Caco-2 (cell line): Measurements from ENCODE around the gene TMEM45A. TPM values are rescaled to one million over a fixed set of nuclear protein-coding genes. Genes with fewer than 3 reads are reported as not detected.

Experiments
- BruUV-seq: library from RNA; stranded (reverse); fragments of 400-500 nt; replicated peaks from 2 replicates; lab custom pipeline; 2021; lab: Mats Ljungman, UMichigan
- CTCF ChIA-PET: fragments of 300-600 bp; sonication (Branson Sonifier 250); formaldehyde crosslinking; loops from one replicate; lab custom pipeline; 2022; ENCODE audit warnings: antibody characterized with exemption; lab: Charles Lee
- POLR2A ChIA-PET: fragments of 300-600 bp; sonication (Branson Sonifier 250); formaldehyde crosslinking; loops from one replicate; lab custom pipeline; 2022; ENCODE audit warnings: antibody characterized with exemption; lab: Charles Lee
- DNase-seq, 2 experiments: peaks; one replicate each; pipeline versions ENCODE4 v3.0.0 to v3.0.0-alpha.2; 2020 to 2022
- H3K27me3 ChIP-seq: replicated peaks from 2 replicates; pipeline ENCODE4 v1.6.0; 2011; ENCODE audit warnings: low read length; ENCODE audit not compliant: control insufficient read depth, insufficient read depth
- H3K36me3 ChIP-seq: 2 replicates; pipeline ENCODE4 v1.5.1; 2011; ENCODE audit warnings: low read length; ENCODE audit not compliant: control insufficient read depth, insufficient read depth
- H3K4me1 ChIP-seq: fragments of 250-450 bp; sonication (Bioruptor Pico); 2 replicates; pipeline ENCODE4 v1.5.1; 2020; ENCODE audit warnings: mild to moderate bottlenecking
- H3K4me3 ChIP-seq: 2 replicates; pipeline ENCODE4 v1.5.1; 2011; ENCODE audit warnings: low read depth, mild to moderate bottlenecking, control low read depth, low read length
- H3K9me3 ChIP-seq: fragments of 250-450 bp; sonication (Bioruptor Pico); 2 replicates; pipeline ENCODE4 v1.5.1; 2020; ENCODE audit warnings: mild to moderate bottlenecking, moderate library complexity
- H3K27ac Mint-ChIP-seq: one replicate; pipeline ENCODE4 v1.8.0; 2022; ENCODE audit warnings: mixed read lengths; ENCODE audit not compliant: unreplicated experiment
- H3K27me3 Mint-ChIP-seq: one replicate; pipeline ENCODE4 v1.8.0; 2022; ENCODE audit warnings: mixed read lengths; ENCODE audit not compliant: insufficient read depth, unreplicated experiment
- H3K36me3 Mint-ChIP-seq: one replicate; pipeline ENCODE4 v1.8.0; 2022; ENCODE audit warnings: mild to moderate bottlenecking, mixed read lengths; ENCODE audit not compliant: insufficient read depth, unreplicated experiment
- H3K4me1 Mint-ChIP-seq: one replicate; pipeline ENCODE4 v1.8.0; 2022; ENCODE audit warnings: low read depth, mixed read lengths; ENCODE audit not compliant: unreplicated experiment
- H3K4me3 Mint-ChIP-seq: one replicate; pipeline ENCODE4 v1.8.0; 2022; ENCODE audit warnings: mild to moderate bottlenecking, moderate library complexity, mixed read lengths; ENCODE audit not compliant: unreplicated experiment
- H3K9me3 Mint-ChIP-seq: one replicate; pipeline ENCODE4 v1.8.0; 2022; ENCODE audit warnings: mixed read lengths; ENCODE audit not compliant: unreplicated experiment
- CTCF ChIP-seq, 2 experiments: fragments of 200-600 bp in 1 of 2; IDR thresholded peaks; 1 replicate in 1 of 2; 2 replicates in 1 of 2; pipeline versions ENCODE4 v1.5.1 to v1.8.0; 2011 to 2022; ENCODE audit warnings: antibody characterized with exemption in 1 of 2, control low read depth in 1 of 2, inconsistent platforms in 1 of 2, low read depth in 1 of 2, low read length in 1 of 2, mild to moderate bottlenecking in 1 of 2, moderate library complexity in 1 of 2; ENCODE audit not compliant: insufficient read depth in 1 of 2, severe bottlenecking in 1 of 2, unreplicated experiment in 1 of 2
- intact Hi-C: fragments of 100-400 bp; cut with micrococcal nuclease; formaldehyde crosslinking; loops from one replicate; pipeline ENCODE4 v1.10.0; 2022; ENCODE audit not compliant: unreplicated experiment
- total RNA-seq: library from RNA; stranded (reverse); gene quantifications from 2 replicates; pipeline ENCODE4 v1.2.3, GENCODE V29; 2022

Gene TMEM45A
- total RNA-seq, 1 experiment from 2014 or later: 5.6 TPM

DNA sequence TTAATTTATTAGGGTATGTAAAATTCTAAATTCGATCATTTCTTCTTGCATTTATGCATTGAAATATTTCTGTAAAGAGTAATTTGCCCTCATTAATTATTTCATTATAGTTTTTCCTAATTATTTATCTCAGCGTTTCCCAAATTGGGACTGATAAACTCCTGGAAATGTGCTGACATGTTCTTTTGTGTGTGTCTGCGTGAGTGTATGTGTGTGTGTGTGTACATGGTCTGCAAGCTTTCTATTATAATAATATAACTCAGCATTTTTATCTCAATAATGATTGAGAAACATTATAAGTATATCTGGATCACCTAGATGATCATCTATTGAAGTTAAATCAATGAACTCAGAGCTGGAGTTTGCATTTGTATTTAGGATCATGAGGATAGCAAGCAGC, 38.7 kb downstream of the TMEM45A start:
- Mint-ChIP-seq H3K27me3 (peaks cover 2% of the 10 kb centered on the region), H3K4me1 (no peaks in the 10 kb centered on the region), H3K4me3 (no peak overlapping the region), H3K9me3 (no peaks in the 10 kb centered on the region), H3K36me3 (no peaks in the 10 kb centered on the region), H3K27ac (no peak overlapping the region)
- DNase-seq: no peak
- Histone ChIP-seq H3K36me3 (no peaks in the 10 kb centered on the region), H3K4me3 (no peak overlapping the region), H3K9me3 (no peaks in the 10 kb centered on the region), H3K27me3 (no peaks in the 10 kb centered on the region), H3K4me1 (no peaks in the 10 kb centered on the region; the same call in 1 of the 2 replicates)
- BruUV-seq: no TSS peak
- CTCF ChIA-PET: no interaction called here
- no peak for TF ChIP-seq CTCF (IDR thresholded peaks at IDR 0.05; ENCODE audit: insufficient read depth in 1 of 2, low read depth in 1 of 2, low read length in 1 of 2, severe bottlenecking in 1 of 2, unreplicated experiment in 1 of 2)
- intact Hi-C loops: no loop called here
- POLR2A ChIA-PET: no interaction called here

DNA sequence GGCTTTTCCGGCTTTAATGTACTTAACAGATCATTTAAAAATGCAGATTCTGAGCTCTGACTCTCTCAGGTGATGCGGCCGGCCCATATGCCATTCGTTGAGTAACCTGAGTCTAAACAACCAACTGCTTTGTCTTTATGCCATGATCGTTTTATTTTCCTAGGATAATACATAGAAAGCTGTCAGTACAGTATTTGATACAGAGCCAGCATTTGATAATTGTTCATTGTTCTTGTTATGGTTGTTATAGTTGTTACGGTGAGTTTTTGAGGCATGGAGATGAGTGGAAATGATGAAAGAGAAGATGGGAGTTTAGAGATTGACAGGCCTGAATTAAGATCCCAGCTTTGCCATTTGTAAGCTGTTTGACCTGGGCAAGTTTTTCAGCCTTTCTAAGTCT, 40.0 kb downstream of the TMEM45A start:
- no peak overlapping the region for H3K27ac Mint-ChIP-seq
- H3K4me3 Mint-ChIP-seq: no peak overlapping the region
- no peaks in the 10 kb centered on the region for H3K9me3 Mint-ChIP-seq
- H3K4me1 ChIP-seq: peaks cover 3% of the 10 kb centered on the region; the same call in 1 of the 2 replicates
- no peaks in the 10 kb centered on the region for H3K36me3 Mint-ChIP-seq
- no peaks in the 10 kb centered on the region for H3K9me3 ChIP-seq
- H3K27me3 ChIP-seq: no peaks in the 10 kb centered on the region
- H3K36me3 ChIP-seq: no peaks in the 10 kb centered on the region
- BruUV-seq: no TSS peak
- no peaks in the 10 kb centered on the region for H3K4me1 Mint-ChIP-seq
- ChIA-PET POLR2A (no interaction called here), CTCF (interaction anchor here (1.4 kb wide), 1 partner anchor 70 kb away, joined by 3 read pairs; no protein-coding TSS in a partner anchor)
- DNase-seq: no peak
- intact Hi-C loops: no loop called here
- H3K4me3 ChIP-seq: no peak overlapping the region
- TF ChIP-seq CTCF (IDR thresholded peaks at IDR 0.05; ENCODE audit: insufficient read depth in 1 of 2, low read depth in 1 of 2, low read length in 1 of 2, severe bottlenecking in 1 of 2, unreplicated experiment in 1 of 2): no peak
- peaks cover 2% of the 10 kb centered on the region for H3K27me3 Mint-ChIP-seq

DNA sequence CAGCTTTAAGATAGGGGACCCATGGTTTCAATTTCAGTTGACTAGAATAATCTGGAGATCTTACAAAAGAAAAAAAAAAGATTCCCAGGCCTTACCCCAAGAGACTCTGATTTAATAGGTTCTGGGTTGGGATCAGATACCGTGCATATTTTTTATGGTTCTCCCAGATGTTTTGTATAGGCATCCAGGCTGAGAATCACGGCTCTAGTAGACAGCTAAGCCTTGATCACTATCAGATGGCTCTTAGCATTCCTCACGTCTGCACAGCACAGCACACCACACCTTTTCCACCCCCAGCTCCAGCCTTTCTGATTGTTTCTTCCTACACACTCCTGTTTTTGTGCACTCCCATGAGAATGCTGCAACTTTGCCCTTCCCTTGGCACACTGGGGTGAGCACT, 40.8 kb downstream of the TMEM45A start:
- Histone ChIP-seq H3K9me3 (no peaks in the 10 kb centered on the region), H3K27me3 (no peaks in the 10 kb centered on the region), H3K36me3 (no peaks in the 10 kb centered on the region), H3K4me3 (no peak overlapping the region), H3K4me1 (peaks cover 3% of the 10 kb centered on the region; the same call in 1 of the 2 replicates)
- CTCF ChIA-PET: interaction anchor here (1.4 kb wide), 1 partner anchor 71 kb away, joined by 3 read pairs; no protein-coding TSS in a partner anchor
- no peaks in the 10 kb centered on the region for H3K36me3 Mint-ChIP-seq
- no peak overlapping the region for H3K27ac Mint-ChIP-seq
- BruUV-seq: no TSS peak
- TF ChIP-seq CTCF (IDR thresholded peaks at IDR 0.05; ENCODE audit: insufficient read depth in 1 of 2, low read depth in 1 of 2, low read length in 1 of 2, severe bottlenecking in 1 of 2, unreplicated experiment in 1 of 2): no peak
- no peaks in the 10 kb centered on the region for H3K4me1 Mint-ChIP-seq
- intact Hi-C loops: no loop called here
- H3K4me3 Mint-ChIP-seq: no peak overlapping the region
- H3K27me3 Mint-ChIP-seq: peaks cover 1% of the 10 kb centered on the region
- POLR2A ChIA-PET: no interaction called here
- H3K9me3 Mint-ChIP-seq: no peaks in the 10 kb centered on the region
- DNase-seq: no peak
